ENCODE measurements around the gene GCNT1. TPM values are rescaled to one million over a fixed set of nuclear protein-coding genes. Genes with fewer than 3 reads are reported as not detected.

The GCNT1 gene
- total and polyA plus RNA-seq, 2 donors from 2014 or later, result 0.88 to 8.3 TPM

- Histone ChIP-seq H3K27me3 (ENCODE audit: control insufficient read depth, insufficient read depth, low read length) (no peaks in the 10 kb centered on the region), H3K9ac (ENCODE audit: low read length in 3 of 3) (no peak overlapping the region), H3K4me1 (ENCODE audit: control insufficient read depth in 2 of 3, insufficient read depth in 2 of 3, low read depth in 1 of 3, low read length in 3 of 3) (no peaks in the 10 kb centered on the region), H3K36me3 (ENCODE audit: control insufficient read depth in 2 of 3, insufficient read depth in 3 of 3, low read length in 3 of 3) (no peaks in the 10 kb centered on the region), H3K4me3 (ENCODE audit: low read length in 3 of 3) (no peak overlapping the region), H3K27ac (ENCODE audit: low read depth in 2 of 2, low read length in 2 of 2) (no peak overlapping the region), H3K9me3 (ENCODE audit: control insufficient read depth in 2 of 3, insufficient read depth in 1 of 3, low read length in 3 of 3) (no peaks in the 10 kb centered on the region)
- intact Hi-C loops (cut with DNase I), result no loop called here
- no peak for TF ChIP-seq CTCF (IDR thresholded peaks at IDR 0.05; ENCODE audit: borderline replicate concordance, extremely low read depth, insufficient read depth)
- DNase-seq (no peak), FAIRE-seq (no peak)
These were observed 53.8 kb downstream of the GCNT1 start for GRCh38 chr9:76512826-76513225.

- Histone ChIP-seq H3K9me3 (ENCODE audit: control insufficient read depth in 2 of 3, insufficient read depth in 1 of 3, low read length in 3 of 3) (no peaks in the 10 kb centered on the region), H3K4me3 (ENCODE audit: low read length in 3 of 3) (no peak overlapping the region), H3K27ac (ENCODE audit: low read depth in 2 of 2, low read length in 2 of 2) (no peak overlapping the region), H3K36me3 (ENCODE audit: control insufficient read depth in 2 of 3, insufficient read depth in 3 of 3, low read length in 3 of 3) (no peaks in the 10 kb centered on the region), H3K4me1 (ENCODE audit: control insufficient read depth in 2 of 3, insufficient read depth in 2 of 3, low read depth in 1 of 3, low read length in 3 of 3) (no peaks in the 10 kb centered on the region), H3K9ac (ENCODE audit: low read length in 3 of 3) (no peak overlapping the region), H3K27me3 (ENCODE audit: control insufficient read depth, insufficient read depth, low read length) (no peaks in the 10 kb centered on the region)
- intact Hi-C loops (cut with DNase I), result no loop called here
- FAIRE-seq (no peak), DNase-seq (no peak)
- TF ChIP-seq CTCF (IDR thresholded peaks at IDR 0.05; ENCODE audit: borderline replicate concordance, extremely low read depth, insufficient read depth), result no peak
These were observed 57.4 kb downstream of the GCNT1 start for GRCh38 chr9:76516350-76516749.

GRCh38 chr9:76516871-76517270 is 57.9 kb downstream of the GCNT1 start:
- FAIRE-seq (no peak), DNase-seq (no peak)
- Histone ChIP-seq H3K36me3 (ENCODE audit: control insufficient read depth in 2 of 3, insufficient read depth in 3 of 3, low read length in 3 of 3) (no peaks in the 10 kb centered on the region), H3K4me3 (ENCODE audit: low read length in 3 of 3) (no peak overlapping the region), H3K4me1 (ENCODE audit: control insufficient read depth in 2 of 3, insufficient read depth in 2 of 3, low read depth in 1 of 3, low read length in 3 of 3) (no peaks in the 10 kb centered on the region), H3K27ac (ENCODE audit: low read depth in 2 of 2, low read length in 2 of 2) (no peak overlapping the region), H3K27me3 (ENCODE audit: control insufficient read depth, insufficient read depth, low read length) (no peaks in the 10 kb centered on the region), H3K9ac (ENCODE audit: low read length in 3 of 3) (no peak overlapping the region), H3K9me3 (ENCODE audit: control insufficient read depth in 2 of 3, insufficient read depth in 1 of 3, low read length in 3 of 3) (no peaks in the 10 kb centered on the region)
- no peak for TF ChIP-seq CTCF (IDR thresholded peaks at IDR 0.05; ENCODE audit: borderline replicate concordance, extremely low read depth, insufficient read depth)
- intact Hi-C loops (cut with DNase I), result no loop called here

All from kidney (tissue), 14 donors.